GM20431 (cell line): ENCODE data around the gene LCN15.

ENCODE experiments used
- in situ Hi-C: fragments of 300-500 bp; cut with MseI, MboI; formaldehyde crosslinking; loops from one replicate; pipeline ENCODE4 v1.15.0; 2020; ENCODE audit warnings: low sequenced_read_pairs; ENCODE audit not compliant: unreplicated experiment

Gene LCN15

GRCh38 chr9:136726118-136726517 is 38.2 kb downstream of the LCN15 start:
- in situ Hi-C loops, result no loop called here

GRCh38 chr9:136725612-136726011 is 38.7 kb downstream of the LCN15 start:
- in situ Hi-C loops, result no loop called here

- in situ Hi-C loops, result no loop called here
Measured at GRCh38 chr9:136724772-136725171, 39.5 kb downstream of the LCN15 start.

- in situ Hi-C loops, result no loop called here
Measured at GRCh38 chr9:136723989-136724388, 40.3 kb downstream of the LCN15 start.

- in situ Hi-C loops, result no loop called here
Measured at GRCh38 chr9:136723362-136723976, 40.8 kb downstream of the LCN15 start.

- in situ Hi-C loops, result no loop called here
Measured at GRCh38 chr9:136722969-136723356, 41.4 kb downstream of the LCN15 start.

GRCh38 chr9:136722093-136722968 is 42.0 kb downstream of the LCN15 start:
- in situ Hi-C loops, result no loop called here

GRCh38 chr9:136721339-136722092 is 42.8 kb downstream of the LCN15 start:
- in situ Hi-C loops, result no loop called here

GRCh38 chr9:136720898-136721338 is 43.4 kb downstream of the LCN15 start:
- in situ Hi-C loops, result no loop called here

- in situ Hi-C loops, result no loop called here
Measured at GRCh38 chr9:136720251-136720897, 43.9 kb downstream of the LCN15 start.

GRCh38 chr9:136719195-136719880 is 45.0 kb downstream of the LCN15 start:
- in situ Hi-C loops, result no loop called here

- in situ Hi-C loops, result no loop called here
Measured at GRCh38 chr9:136718345-136719194, 45.7 kb downstream of the LCN15 start.

- in situ Hi-C loops, result no loop called here
Measured at GRCh38 chr9:136717399-136717798, 46.9 kb downstream of the LCN15 start.

GRCh38 chr9:136714893-136715274 is 49.4 kb downstream of the LCN15 start:
- in situ Hi-C loops, result no loop called here

- in situ Hi-C loops, result no loop called here
Measured at GRCh38 chr9:136714096-136714892, 50.0 kb downstream of the LCN15 start.

- in situ Hi-C loops, result no loop called here
Measured at GRCh38 chr9:136713550-136713949, 50.8 kb downstream of the LCN15 start.

- in situ Hi-C loops, result no loop called here
Measured at GRCh38 chr9:136712690-136713544, 51.4 kb downstream of the LCN15 start.
